SK-N-SH (cell line): ENCODE data around the gene TMEM131L. TPM values are rescaled to one million over a fixed set of nuclear protein-coding genes. Genes with fewer than 3 reads are reported as not detected.
A peak's percentile ranks its signal among the peaks of the same experiment; 100 is the strongest.

Experiments
- CTCF ChIA-PET: fragments of 300-600, 350-600 bp; formaldehyde crosslinking; extraction: SDS; loops from one replicate; lab custom pipeline; 2021; lab: Yijun Ruan, JAX
- POLR2A ChIA-PET: fragments of 350-600 bp; sonication (Branson Sonifier 250); formaldehyde crosslinking; extraction: SDS; loops from one replicate; lab custom pipeline; 2020; ENCODE audit warnings: antibody characterized with exemption, inconsistent platforms; lab: Yijun Ruan, JAX
- DNase-seq: peaks from one replicate; pipeline ENCODE4 v3.0.0; 2012
- H2AFZ ChIP-seq: fragments of 200-600 bp; sonication (generic); 2 replicates; pipeline ENCODE4 v1.8.1; 2016; ENCODE audit warnings: antibody characterized with exemption, mild to moderate bottlenecking, low read depth
- H3F3A ChIP-seq: fragments of 200-600 bp; sonication (generic); replicated peaks from 2 replicates; pipeline ENCODE3; 2016; ENCODE audit warnings: antibody characterized with exemption, mild to moderate bottlenecking; ENCODE audit not compliant: insufficient read depth
- H3K27ac ChIP-seq, 2 experiments: fragments of 200-500 bp in 1 of 2; fragments of 200-600 bp in 1 of 2; sonication (Bioruptor generic) in 1 of 2; sonication (generic), shearing (Covaris generic) in 1 of 2; 2 replicates each; pipeline versions ENCODE4 v1.5.1 to v1.6.1; 2014 to 2016; ENCODE audit warnings: low read depth in 2 of 2, inconsistent platforms in 1 of 2, low read length in 1 of 2, mild to moderate bottlenecking in 1 of 2, mixed read lengths in 1 of 2
- H3K27me3 ChIP-seq: fragments of 200-600 bp; sonication (generic), shearing (Covaris generic); 2 replicates; pipeline ENCODE4 v1.6.1; 2016; ENCODE audit warnings: mixed run types; ENCODE audit not compliant: insufficient read depth
- H3K36me3 ChIP-seq, 2 experiments: fragments of 200-500 bp in 1 of 2; fragments of 200-600 bp in 1 of 2; sonication (Bioruptor generic) in 1 of 2; sonication (generic) in 1 of 2; replicated peaks in 1 of 2; 2 replicates each; pipeline versions ENCODE3 to v1.5.1; 2014 to 2016; ENCODE audit warnings: low read length in 1 of 2, mild to moderate bottlenecking in 1 of 2; ENCODE audit not compliant: insufficient read depth in 2 of 2, control insufficient read depth in 1 of 2
- H3K4me1 ChIP-seq, 2 experiments: fragments of 200-500 bp in 1 of 2; fragments of 200-600 bp in 1 of 2; sonication (Bioruptor generic) in 1 of 2; sonication (generic), shearing (Covaris generic) in 1 of 2; 2 replicates each; pipeline versions ENCODE4 v1.5.1 to v1.6.1; 2014 to 2016; ENCODE audit warnings: low read depth in 1 of 2, low read length in 1 of 2, mixed run types in 1 of 2; ENCODE audit not compliant: insufficient read depth in 2 of 2, control insufficient read depth in 1 of 2
- H3K4me2 ChIP-seq: fragments of 200-600 bp; sonication (generic), shearing (Covaris generic); 2 replicates; pipeline ENCODE4 v1.6.1; 2017; ENCODE audit warnings: mixed run types
- H3K4me3 ChIP-seq, 2 experiments: fragments of 200-500 bp in 1 of 2; fragments of 200-600 bp in 1 of 2; sonication (Bioruptor generic) in 1 of 2; sonication (generic), shearing (Covaris generic) in 1 of 2; 2 replicates each; pipeline versions ENCODE4 v1.5.1 to v1.8.1; 2014 to 2016; ENCODE audit warnings: low read depth in 2 of 2, inconsistent platforms in 1 of 2, low read length in 1 of 2, mild to moderate bottlenecking in 1 of 2, mixed read lengths in 1 of 2, moderate library complexity in 1 of 2
- H3K79me2 ChIP-seq: fragments of 200-600 bp; sonication (generic); 2 replicates; pipeline ENCODE4 v1.8.1; 2017; ENCODE audit warnings: mild to moderate bottlenecking; ENCODE audit not compliant: insufficient read depth
- H3K9ac ChIP-seq: fragments of 200-600 bp; sonication (generic); 2 replicates; pipeline ENCODE4 v1.6.1; 2017; ENCODE audit warnings: mixed run types
- H3K9me2 ChIP-seq: fragments of 200-600 bp; sonication (generic); 2 replicates; pipeline ENCODE4 v1.6.1; 2017; ENCODE audit warnings: mixed run types
- H3K9me3 ChIP-seq: fragments of 200-600 bp; sonication (generic); 2 replicates; pipeline ENCODE4 v1.6.1; 2017; ENCODE audit warnings: mixed run types, mild to moderate bottlenecking, moderate library complexity
- H4K20me1 ChIP-seq: fragments of 200-600 bp; sonication (generic); 2 replicates; pipeline ENCODE4 v1.6.1; 2017; ENCODE audit warnings: mild to moderate bottlenecking, mixed run types; ENCODE audit not compliant: insufficient read depth
- CHD2 ChIP-seq: fragments of 150-350 bp; IDR thresholded peaks from 2 replicates; pipeline ENCODE4 v1.6.1; 2018; ENCODE audit warnings: low read length; ENCODE audit not compliant: partially characterized antibody
- FOSL2 ChIP-seq: IDR thresholded peaks from 2 replicates; pipeline ENCODE4 v1.4.0; 2012; ENCODE audit warnings: low read depth, mild to moderate bottlenecking, moderate library complexity, borderline replicate concordance
- FOXJ3 ChIP-seq: sonication (generic); formaldehyde crosslinking; IDR thresholded peaks from 2 replicates; pipeline ENCODE4 v1.5.1; 2020; ENCODE audit warnings: mild to moderate bottlenecking, missing genetic modification reagents
- FOXM1 ChIP-seq: IDR thresholded peaks from 2 replicates; pipeline ENCODE4 v1.4.0; 2012; ENCODE audit warnings: low read depth, mild to moderate bottlenecking
- GABPA ChIP-seq: IDR thresholded peaks from 2 replicates; pipeline ENCODE4 v1.4.0; 2012; ENCODE audit warnings: low read depth, mild to moderate bottlenecking
- GATA2 ChIP-seq: sonication (generic); formaldehyde crosslinking; IDR thresholded peaks from 2 replicates; pipeline ENCODE4 v1.5.0; 2020; ENCODE audit warnings: mild to moderate bottlenecking, missing genetic modification reagents
- JUND ChIP-seq: IDR thresholded peaks from 2 replicates; pipeline ENCODE4 v1.4.0; 2012
- MXI1 ChIP-seq: IDR thresholded peaks from 2 replicates; pipeline ENCODE4 v1.6.1; 2012; ENCODE audit warnings: mild to moderate bottlenecking, low read depth, low read length, improper control_type of control experiment
- NRF1 ChIP-seq: IDR thresholded peaks from 2 replicates; pipeline ENCODE4 v1.6.1; 2012; ENCODE audit warnings: low read depth, mild to moderate bottlenecking, low read length
- POLR2AphosphoS5 ChIP-seq: IDR thresholded peaks from 2 replicates; pipeline ENCODE4 v1.6.1; 2012; ENCODE audit warnings: low read depth, low read length
- RAD21 ChIP-seq: IDR thresholded peaks from 2 replicates; pipeline ENCODE4 v1.6.1; 2012; ENCODE audit warnings: mild to moderate bottlenecking, low read length
- SIN3A ChIP-seq: IDR thresholded peaks from 2 replicates; pipeline ENCODE4 v1.6.1; 2012; ENCODE audit warnings: low read depth, mild to moderate bottlenecking, low read length, moderate library complexity, borderline replicate concordance
- SMC3 ChIP-seq: IDR thresholded peaks from 2 replicates; pipeline ENCODE4 v1.6.1; 2012; ENCODE audit warnings: low read depth, low read length, improper control_type of control experiment
- TCF12 ChIP-seq: IDR thresholded peaks from 2 replicates; pipeline ENCODE4 v1.4.0; 2012
- TEAD4 ChIP-seq: IDR thresholded peaks from 2 replicates; pipeline ENCODE4 v1.4.0; 2012; ENCODE audit warnings: mild to moderate bottlenecking, borderline replicate concordance; ENCODE audit not compliant: insufficient read depth
- YY1 ChIP-seq: IDR thresholded peaks from 2 replicates; pipeline ENCODE4 v1.4.0; 2012; ENCODE audit warnings: low read depth, mild to moderate bottlenecking
- WGBS: methylation state at CpG from one replicate; pipeline ENCODE4 v1.1.6; 2017; ENCODE audit warnings: low lambda C conversion rate; 5-methylcytosine and 5-hydroxymethylcytosine counted together
- polyA plus RNA-seq, 3 experiments: library from polyadenylated mRNA; depleted of rRNA; stranded (reverse); fragments of >200 nt; gene quantifications; 2 replicates each; pipeline ENCODE4 v1.2.3, GENCODE V29; 2012
- TF ChIP-seq, protein P1 (sequence below): IDR thresholded peaks from 2 replicates; pipeline ENCODE4 v1.4.0; 2012; ENCODE audit warnings: low read depth
- TF ChIP-seq, protein P2 (sequence below): fragments of 200-600 bp; sonication (generic); IDR thresholded peaks from 2 replicates; pipeline ENCODE4 v1.6.1; 2017; ENCODE audit warnings: antibody characterized with exemption, mild to moderate bottlenecking, moderate library complexity
- TF ChIP-seq, protein P3 (sequence below): IDR thresholded peaks from 2 replicates; pipeline ENCODE4; 2012
- TF ChIP-seq, protein P4 (sequence below): IDR thresholded peaks from 2 replicates; pipeline ENCODE4 v1.4.0; 2012; ENCODE audit warnings: low read depth, borderline replicate concordance

TMEM131L gene
- polyA plus RNA-seq, 1 of the 3 experiments (the other 2 are of a cell fraction), result 6.2 TPM

DNA sequence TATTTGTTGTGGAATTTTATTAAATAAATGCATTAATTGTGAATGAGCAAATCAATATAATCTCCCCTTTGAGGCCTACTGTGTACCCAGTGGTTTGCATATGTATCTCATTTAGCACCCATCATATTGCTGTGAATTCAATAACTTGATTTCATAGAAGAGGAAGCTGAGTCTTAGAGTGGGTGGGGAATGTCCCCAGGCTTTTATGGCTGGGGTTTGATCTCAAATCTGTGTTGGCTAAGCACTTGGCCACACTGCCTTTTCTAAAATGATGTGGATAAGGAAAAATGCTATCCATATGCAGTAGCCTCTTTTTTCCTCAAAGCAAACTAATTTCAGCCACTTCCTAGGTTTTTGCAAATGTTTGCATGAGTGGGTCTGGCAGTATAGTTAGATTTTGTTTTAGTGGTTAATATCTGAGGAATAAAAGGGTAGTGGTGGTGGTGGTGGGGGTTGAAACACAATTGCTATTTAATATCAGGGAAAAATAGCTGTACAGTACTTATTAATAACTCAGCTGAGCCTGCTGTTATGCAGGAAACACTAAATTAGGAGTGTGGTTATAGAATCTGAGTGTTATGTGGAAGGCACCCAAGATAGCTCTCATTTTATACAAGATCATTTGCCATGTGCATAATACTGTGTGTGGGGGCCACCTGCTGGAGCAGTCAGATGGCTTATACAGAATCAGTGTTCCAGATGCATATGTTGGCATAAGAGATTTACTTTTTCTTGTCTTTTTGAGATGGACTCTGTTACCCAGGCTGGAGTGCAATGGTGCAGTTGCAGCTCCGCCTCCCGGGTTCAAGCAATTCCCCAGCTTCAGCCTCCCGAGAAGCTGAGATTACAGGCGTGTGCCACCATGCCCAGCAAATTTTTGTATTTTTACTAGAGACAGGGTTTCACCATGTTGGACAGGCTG lies 108.0 kb downstream of the TMEM131L start:
- no peak overlapping the region; a peak in 1 of 4 replicates for H3K27ac ChIP-seq
- peaks cover 0 to 9% of the 10 kb centered on the region in 2 experiments; a peak in 3 of 4 replicates for H3K4me1 ChIP-seq
- no peak overlapping the region for H3K9ac ChIP-seq
- H3F3A ChIP-seq, result no peaks in the 10 kb centered on the region
- H3K36me3 ChIP-seq, result no peaks in the 10 kb centered on the region
- CTCF ChIA-PET, result interaction anchor here (0.5 to 4.7 kb wide), 47 partner anchors 8 to 436 kb away, joined by 3 to 67 read pairs (median 4); partner anchors contain the start of genes MND1 and TMEM131L
- H3K27me3 ChIP-seq, result no peaks in the 10 kb centered on the region
- no peaks in the 10 kb centered on the region for H3K79me2 ChIP-seq
- no peaks in the 10 kb centered on the region for H3K9me3 ChIP-seq
- no peaks in the 10 kb centered on the region for H3K9me2 ChIP-seq
- peak overlapping the region; percentile 5; the same call in 1 of the 2 replicates for H3K4me2 ChIP-seq
- POLR2A ChIA-PET, result interaction anchor here (0.6 to 1.0 kb wide), 2 partner anchors 109 to 228 kb away, joined by 3 to 4 read pairs; no protein-coding TSS in a partner anchor
- H2AFZ ChIP-seq, result no peak overlapping the region
- WGBS, result 82% methylated on average over 4 of the region's 4 CpGs
- no peaks in the 10 kb centered on the region for H4K20me1 ChIP-seq
- TF ChIP-seq TEAD4 (no peak), RAD21 (peak; percentile 93), MXI1 (peak; percentile 33; the same call in 1 of the 2 replicates), SMC3 (peak; percentile 95), NRF1 (no peak)
- TF ChIP-seq, protein P1, sequence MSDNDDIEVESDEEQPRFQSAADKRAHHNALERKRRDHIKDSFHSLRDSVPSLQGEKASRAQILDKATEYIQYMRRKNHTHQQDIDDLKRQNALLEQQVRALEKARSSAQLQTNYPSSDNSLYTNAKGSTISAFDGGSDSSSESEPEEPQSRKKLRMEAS, result 0 out of 2 replicates have a peak, but pooled peaks have one; percentile 28
- TF ChIP-seq, protein P2, sequence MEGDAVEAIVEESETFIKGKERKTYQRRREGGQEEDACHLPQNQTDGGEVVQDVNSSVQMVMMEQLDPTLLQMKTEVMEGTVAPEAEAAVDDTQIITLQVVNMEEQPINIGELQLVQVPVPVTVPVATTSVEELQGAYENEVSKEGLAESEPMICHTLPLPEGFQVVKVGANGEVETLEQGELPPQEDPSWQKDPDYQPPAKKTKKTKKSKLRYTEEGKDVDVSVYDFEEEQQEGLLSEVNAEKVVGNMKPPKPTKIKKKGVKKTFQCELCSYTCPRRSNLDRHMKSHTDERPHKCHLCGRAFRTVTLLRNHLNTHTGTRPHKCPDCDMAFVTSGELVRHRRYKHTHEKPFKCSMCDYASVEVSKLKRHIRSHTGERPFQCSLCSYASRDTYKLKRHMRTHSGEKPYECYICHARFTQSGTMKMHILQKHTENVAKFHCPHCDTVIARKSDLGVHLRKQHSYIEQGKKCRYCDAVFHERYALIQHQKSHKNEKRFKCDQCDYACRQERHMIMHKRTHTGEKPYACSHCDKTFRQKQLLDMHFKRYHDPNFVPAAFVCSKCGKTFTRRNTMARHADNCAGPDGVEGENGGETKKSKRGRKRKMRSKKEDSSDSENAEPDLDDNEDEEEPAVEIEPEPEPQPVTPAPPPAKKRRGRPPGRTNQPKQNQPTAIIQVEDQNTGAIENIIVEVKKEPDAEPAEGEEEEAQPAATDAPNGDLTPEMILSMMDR, result peak; percentile 82
- TF ChIP-seq, all 33 proteins: peak for 5
- no peak overlapping the region for H3K4me3 ChIP-seq
- DNase-seq, result peak; percentile 58

DNA sequence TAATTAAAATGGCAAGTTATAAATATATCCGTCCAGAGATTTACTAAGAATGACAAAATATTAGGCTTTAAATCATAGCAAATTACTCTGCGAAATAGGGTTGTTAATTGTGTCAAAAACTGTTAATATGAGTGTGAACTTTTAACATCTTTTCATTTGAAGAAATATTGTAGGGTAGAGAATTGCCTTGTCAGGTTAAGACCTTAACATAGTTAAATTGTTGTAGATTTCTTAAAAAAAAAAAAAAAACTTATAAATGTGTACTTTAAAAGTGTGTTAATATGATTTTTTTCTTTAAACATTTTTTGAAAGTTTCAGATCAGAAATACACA lies 110.2 kb downstream of the TMEM131L start:
- H3K79me2 ChIP-seq, result no peaks in the 10 kb centered on the region
- no peaks in the 10 kb centered on the region for H3K9me3 ChIP-seq
- WGBS, result 51% methylated on average over 2 of the region's 2 CpGs
- H3K9me2 ChIP-seq, result no peaks in the 10 kb centered on the region
- no peaks in the 10 kb centered on the region for H3K36me3 ChIP-seq
- no peaks in the 10 kb centered on the region for H3F3A ChIP-seq
- no peak overlapping the region for H3K27ac ChIP-seq
- H3K4me3 ChIP-seq, result no peak overlapping the region; a peak in 1 of 4 replicates
- H2AFZ ChIP-seq, result peak overlapping the region; percentile 30; the same call in 1 of the 2 replicates
- no peak overlapping the region for H3K4me2 ChIP-seq
- ChIA-PET POLR2A (no interaction called here), CTCF (interaction anchor here (0.9 to 2.9 kb wide), 5 partner anchors 9 to 240 kb away, joined by 3 to 23 read pairs (median 6); partner anchors contain the start of gene MND1)
- no peaks in the 10 kb centered on the region for H3K27me3 ChIP-seq
- no peak overlapping the region for H3K9ac ChIP-seq
- peaks cover 0 to 9% of the 10 kb centered on the region in 2 experiments; a peak in 2 of 4 replicates for H3K4me1 ChIP-seq
- no peaks in the 10 kb centered on the region for H4K20me1 ChIP-seq
- no peak for DNase-seq
- TF ChIP-seq FOXJ3 (CRISPR knock-in tag) (no peak), TCF12 (no peak), GATA2 (CRISPR knock-in tag) (no peak), JUND (no peak), GABPA (no peak), FOSL2 (no peak), YY1 (no peak), FOXM1 (no peak), NRF1 (no peak), CHD2 (no peak), SIN3A (no peak), POLR2AphosphoS5 (no peak)
- TF ChIP-seq, protein P3, sequence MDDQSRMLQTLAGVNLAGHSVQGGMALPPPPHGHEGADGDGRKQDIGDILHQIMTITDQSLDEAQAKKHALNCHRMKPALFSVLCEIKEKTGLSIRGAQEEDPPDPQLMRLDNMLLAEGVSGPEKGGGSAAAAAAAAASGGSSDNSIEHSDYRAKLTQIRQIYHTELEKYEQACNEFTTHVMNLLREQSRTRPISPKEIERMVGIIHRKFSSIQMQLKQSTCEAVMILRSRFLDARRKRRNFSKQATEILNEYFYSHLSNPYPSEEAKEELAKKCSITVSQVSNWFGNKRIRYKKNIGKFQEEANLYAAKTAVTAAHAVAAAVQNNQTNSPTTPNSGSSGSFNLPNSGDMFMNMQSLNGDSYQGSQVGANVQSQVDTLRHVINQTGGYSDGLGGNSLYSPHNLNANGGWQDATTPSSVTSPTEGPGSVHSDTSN, result no peak
- TF ChIP-seq, protein P4, sequence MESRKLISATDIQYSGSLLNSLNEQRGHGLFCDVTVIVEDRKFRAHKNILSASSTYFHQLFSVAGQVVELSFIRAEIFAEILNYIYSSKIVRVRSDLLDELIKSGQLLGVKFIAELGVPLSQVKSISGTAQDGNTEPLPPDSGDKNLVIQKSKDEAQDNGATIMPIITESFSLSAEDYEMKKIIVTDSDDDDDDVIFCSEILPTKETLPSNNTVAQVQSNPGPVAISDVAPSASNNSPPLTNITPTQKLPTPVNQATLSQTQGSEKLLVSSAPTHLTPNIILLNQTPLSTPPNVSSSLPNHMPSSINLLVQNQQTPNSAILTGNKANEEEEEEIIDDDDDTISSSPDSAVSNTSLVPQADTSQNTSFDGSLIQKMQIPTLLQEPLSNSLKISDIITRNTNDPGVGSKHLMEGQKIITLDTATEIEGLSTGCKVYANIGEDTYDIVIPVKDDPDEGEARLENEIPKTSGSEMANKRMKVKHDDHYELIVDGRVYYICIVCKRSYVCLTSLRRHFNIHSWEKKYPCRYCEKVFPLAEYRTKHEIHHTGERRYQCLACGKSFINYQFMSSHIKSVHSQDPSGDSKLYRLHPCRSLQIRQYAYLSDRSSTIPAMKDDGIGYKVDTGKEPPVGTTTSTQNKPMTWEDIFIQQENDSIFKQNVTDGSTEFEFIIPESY, result no peak
